GM12874 (cell line): ENCODE data around the gene IL37.

Experiments
- CTCF ChIP-seq: IDR thresholded peaks from 2 replicates; pipeline ENCODE4 v1.5.1; 2011; ENCODE audit warnings: low read depth, mild to moderate bottlenecking, control low read depth, low read length, moderate library complexity; ENCODE audit not compliant: insufficient read depth

The IL37 gene

GRCh38 chr2:112883669-112884068 is 27.3 kb upstream of the IL37 start:
- no peak for TF ChIP-seq CTCF

- TF ChIP-seq CTCF = peak; percentile 79
These were observed 26.0 kb upstream of the IL37 start for GRCh38 chr2:112884869-112885505.

GRCh38 chr2:112885506-112885902 is 25.5 kb upstream of the IL37 start:
- TF ChIP-seq CTCF = no peak

- TF ChIP-seq CTCF = no peak
These were observed 24.7 kb upstream of the IL37 start for GRCh38 chr2:112886291-112886690.

- TF ChIP-seq CTCF = no peak
These were observed 22.8 kb upstream of the IL37 start for GRCh38 chr2:112887964-112888749.

GRCh38 chr2:112889976-112890375 is 21.0 kb upstream of the IL37 start:
- no peak for TF ChIP-seq CTCF

GRCh38 chr2:112891385-112891831 is 19.6 kb upstream of the IL37 start:
- TF ChIP-seq CTCF = no peak
